ENCODE data around the gene GLYAT.

- TF ChIP-seq GATA3 (IDR thresholded peaks at IDR 0.05; ENCODE audit: low read depth, low read length) (no peak), GATA2 (IDR thresholded peaks at IDR 0.05; ENCODE audit: low read depth, low read length) (no peak)
These were observed 40.9 kb upstream of the GLYAT start for GRCh38 chr11:58772329-58773285.

Measured in SH-SY5Y (cell line).